Effector memory CD8-positive, alpha-beta T cell (primary cell): Measurements from ENCODE around the gene PITPNB.

Experiments
- ATAC-seq: fragments of 150-1000 bp; cut with Tn5 transposase; replicated peaks from 2 replicates; pipeline ENCODE4 v1.10.0; 2021; ENCODE audit warnings: mild to moderate bottlenecking, moderate library complexity
- DNase-seq, 3 experiments: peaks; one replicate each; pipeline ENCODE4 v3.0.0; 2021
- H3K27ac Mint-ChIP-seq, 2 donors: one replicate each; pipeline ENCODE4 v1.8.0; 2022; ENCODE audit warnings: mild to moderate bottlenecking in 2 of 2, mixed read lengths in 2 of 2, moderate library complexity in 2 of 2
- H3K27me3 Mint-ChIP-seq, 2 donors: one replicate each; pipeline ENCODE4 v1.8.0; 2022; ENCODE audit warnings: mixed read lengths in 2 of 2
- H3K36me3 Mint-ChIP-seq: one replicate; pipeline ENCODE4 v1.8.0; 2022; ENCODE audit warnings: mild to moderate bottlenecking, moderate library complexity, mixed read lengths; ENCODE audit not compliant: insufficient read depth
- H3K4me1 Mint-ChIP-seq, 2 donors: one replicate each; pipeline ENCODE4 v1.8.0; 2022; ENCODE audit warnings: low read depth in 2 of 2, mixed read lengths in 2 of 2
- H3K4me3 Mint-ChIP-seq, 2 donors: one replicate each; pipeline ENCODE4 v1.8.0; 2022; ENCODE audit warnings: mild to moderate bottlenecking in 2 of 2, mixed read lengths in 2 of 2, moderate library complexity in 2 of 2
- H3K9me3 Mint-ChIP-seq, 2 donors: one replicate each; pipeline ENCODE4 v1.8.0; 2022; ENCODE audit warnings: mixed read lengths in 2 of 2

The PITPNB gene

GRCh38 chr22:27935897-27936296 is 16.8 kb upstream of the PITPNB start:
- ATAC-seq, result no peak
- H3K4me1 Mint-ChIP-seq, result no peaks in the 10 kb centered on the region
- H3K9me3 Mint-ChIP-seq, result no peaks in the 10 kb centered on the region
- H3K36me3 Mint-ChIP-seq, result peaks cover 4% of the 10 kb centered on the region
- H3K4me3 Mint-ChIP-seq, result no peak overlapping the region
- DNase-seq, result no peak
- no peaks in the 10 kb centered on the region for H3K27me3 Mint-ChIP-seq
- H3K27ac Mint-ChIP-seq, result no peak overlapping the region

- H3K4me3 Mint-ChIP-seq, result no peak overlapping the region
- no peak overlapping the region for H3K27ac Mint-ChIP-seq
- H3K4me1 Mint-ChIP-seq, result peaks cover 0 to 3% of the 10 kb centered on the region in 2 donors
- no peak for ATAC-seq
- no peak for DNase-seq
- H3K27me3 Mint-ChIP-seq, result no peaks in the 10 kb centered on the region
- H3K36me3 Mint-ChIP-seq, result peaks cover 4% of the 10 kb centered on the region
- no peaks in the 10 kb centered on the region for H3K9me3 Mint-ChIP-seq
Observed at GRCh38 chr22:27934069-27934468, 15.0 kb upstream of the PITPNB start.

- no peak overlapping the region for H3K4me3 Mint-ChIP-seq
- peaks cover 0 to 3% of the 10 kb centered on the region in 2 donors for H3K4me1 Mint-ChIP-seq
- no peak overlapping the region for H3K27ac Mint-ChIP-seq
- peaks cover 4% of the 10 kb centered on the region for H3K36me3 Mint-ChIP-seq
- no peak for ATAC-seq
- H3K9me3 Mint-ChIP-seq, result no peaks in the 10 kb centered on the region
- H3K27me3 Mint-ChIP-seq, result no peaks in the 10 kb centered on the region
- no peak for DNase-seq
Observed at GRCh38 chr22:27933186-27933983, 14.3 kb upstream of the PITPNB start.

- H3K36me3 Mint-ChIP-seq, result peaks cover 3% of the 10 kb centered on the region
- no peak overlapping the region for H3K4me3 Mint-ChIP-seq
- H3K27ac Mint-ChIP-seq, result no peak overlapping the region
- H3K27me3 Mint-ChIP-seq, result no peaks in the 10 kb centered on the region
- DNase-seq (no peak), ATAC-seq (no peak)
- H3K4me1 Mint-ChIP-seq, result peaks cover 0 to 3% of the 10 kb centered on the region in 2 donors
- no peaks in the 10 kb centered on the region for H3K9me3 Mint-ChIP-seq
Observed at GRCh38 chr22:27930331-27931060, 11.4 kb upstream of the PITPNB start.

- Mint-ChIP-seq H3K36me3 (peaks cover 10% of the 10 kb centered on the region), H3K27ac (no peak overlapping the region), H3K4me1 (peaks cover 1 to 10% of the 10 kb centered on the region in 2 donors), H3K27me3 (no peaks in the 10 kb centered on the region), H3K4me3 (no peak overlapping the region), H3K9me3 (no peaks in the 10 kb centered on the region)
- ATAC-seq (no peak), DNase-seq (no peak)
Observed at GRCh38 chr22:27927608-27928007, 8.6 kb upstream of the PITPNB start.

DNA sequence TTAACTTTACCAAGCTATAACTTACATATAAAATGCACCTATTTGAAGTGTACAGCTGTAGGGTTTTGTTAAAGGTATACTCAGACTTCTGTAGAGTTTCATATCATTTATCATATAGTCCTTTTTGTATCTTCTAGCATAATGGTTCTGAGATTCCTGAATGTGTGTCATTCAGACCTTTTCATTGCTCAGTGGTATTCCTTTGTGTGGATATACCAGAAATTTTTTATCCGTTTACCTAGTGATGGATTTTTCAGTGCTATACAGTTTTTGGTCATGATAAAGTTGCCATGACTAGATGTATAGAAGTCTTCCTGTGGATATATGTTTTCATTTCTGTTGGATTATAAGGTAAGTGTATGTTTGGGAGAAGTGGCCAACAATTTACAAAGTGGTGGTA is 6.3 kb upstream of the PITPNB start:
- no peak for ATAC-seq
- no peak overlapping the region for H3K27ac Mint-ChIP-seq
- no peak for DNase-seq
- H3K4me3 Mint-ChIP-seq, result no peak overlapping the region
- peaks cover 13% of the 10 kb centered on the region for H3K36me3 Mint-ChIP-seq
- H3K9me3 Mint-ChIP-seq, result no peaks in the 10 kb centered on the region
- H3K27me3 Mint-ChIP-seq, result no peaks in the 10 kb centered on the region
- H3K4me1 Mint-ChIP-seq, result peaks cover 3 to 22% of the 10 kb centered on the region in 2 donors

GRCh38 chr22:27919942-27920755 is 1.1 kb upstream of the PITPNB start:
- peaks cover 32% of the 10 kb centered on the region for H3K36me3 Mint-ChIP-seq
- DNase-seq (peak in 1 of 3 experiments; percentile 3), ATAC-seq (peak; percentile 51)
- no peaks in the 10 kb centered on the region for H3K9me3 Mint-ChIP-seq
- H3K27me3 Mint-ChIP-seq, result no peaks in the 10 kb centered on the region
- peaks cover 29 to 60% of the 10 kb centered on the region in 2 donors for H3K4me1 Mint-ChIP-seq
- H3K4me3 Mint-ChIP-seq, result peak overlapping the region; percentile 94 to 97
- peak overlapping the region; percentile 98 for H3K27ac Mint-ChIP-seq

DNA sequence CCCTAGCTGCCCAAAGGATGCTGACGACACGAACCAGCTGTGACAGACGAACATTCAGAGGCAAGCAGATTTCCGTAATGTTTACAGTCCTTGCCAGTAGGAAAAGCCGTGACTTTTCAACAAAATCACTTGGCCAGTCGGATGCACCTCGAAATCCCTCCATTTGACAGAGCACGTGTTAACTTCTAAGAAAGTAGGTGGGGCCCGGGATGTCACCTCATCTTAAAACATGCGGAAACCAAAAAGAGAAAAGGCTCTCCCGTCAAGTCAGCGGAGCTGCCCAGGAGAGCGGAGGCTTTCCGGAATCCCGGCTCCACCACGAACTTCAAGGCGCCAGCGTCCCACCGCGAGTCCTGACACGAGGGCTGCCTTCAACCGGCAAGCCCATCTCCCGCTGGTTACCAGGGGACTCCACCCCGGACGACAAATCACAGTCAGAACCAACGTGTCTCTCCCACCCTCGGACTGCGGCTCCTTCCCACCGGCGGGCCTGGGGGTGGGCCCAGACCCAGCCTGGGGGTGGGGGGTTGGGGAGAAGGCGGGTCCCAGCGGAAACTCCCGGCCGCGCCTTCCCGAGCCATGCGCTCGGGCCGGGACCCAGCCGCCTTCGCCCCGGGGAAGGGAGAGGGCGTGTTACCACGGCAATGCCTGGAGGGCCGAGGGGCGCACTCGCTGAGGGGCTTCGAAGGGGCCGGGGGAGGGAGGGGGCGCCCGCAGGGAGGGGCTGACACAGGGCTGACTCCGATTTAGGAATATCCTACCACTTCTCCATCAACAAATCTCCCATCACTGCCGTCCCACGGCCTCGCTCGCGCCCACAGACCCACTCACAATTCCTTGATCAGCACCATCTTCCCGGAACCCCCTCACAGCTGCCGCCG is 475 bp downstream of the PITPNB start:
- Mint-ChIP-seq H3K4me3 (peak overlapping the region; percentile 94 to 97), H3K27ac (peak overlapping the region; percentile 98), H3K4me1 (peaks cover 35 to 69% of the 10 kb centered on the region in 2 donors), H3K27me3 (no peaks in the 10 kb centered on the region), H3K36me3 (peaks cover 31% of the 10 kb centered on the region), H3K9me3 (no peaks in the 10 kb centered on the region)
- ATAC-seq, result peak; percentile 23
- DNase-seq, result peak; percentile 27 to 36 (median 32)

GRCh38 chr22:27915986-27916385 is 3.1 kb downstream of the PITPNB start:
- ATAC-seq, result no peak
- no peaks in the 10 kb centered on the region for H3K27me3 Mint-ChIP-seq
- H3K9me3 Mint-ChIP-seq, result no peaks in the 10 kb centered on the region
- no peak overlapping the region for H3K4me3 Mint-ChIP-seq
- peaks cover 42 to 71% of the 10 kb centered on the region in 2 donors for H3K4me1 Mint-ChIP-seq
- peak overlapping the region in 1 of 2 donors; percentile 32 for H3K27ac Mint-ChIP-seq
- H3K36me3 Mint-ChIP-seq, result peaks cover 29% of the 10 kb centered on the region
- DNase-seq, result no peak

GRCh38 chr22:27913162-27913741 is 5.8 kb downstream of the PITPNB start:
- Mint-ChIP-seq H3K4me3 (no peak overlapping the region), H3K9me3 (no peaks in the 10 kb centered on the region), H3K36me3 (peaks cover 42% of the 10 kb centered on the region), H3K4me1 (peaks cover 28 to 53% of the 10 kb centered on the region in 2 donors), H3K27ac (peak overlapping the region; percentile 36 to 72), H3K27me3 (no peaks in the 10 kb centered on the region)
- ATAC-seq, result no peak
- DNase-seq, result no peak

DNA sequence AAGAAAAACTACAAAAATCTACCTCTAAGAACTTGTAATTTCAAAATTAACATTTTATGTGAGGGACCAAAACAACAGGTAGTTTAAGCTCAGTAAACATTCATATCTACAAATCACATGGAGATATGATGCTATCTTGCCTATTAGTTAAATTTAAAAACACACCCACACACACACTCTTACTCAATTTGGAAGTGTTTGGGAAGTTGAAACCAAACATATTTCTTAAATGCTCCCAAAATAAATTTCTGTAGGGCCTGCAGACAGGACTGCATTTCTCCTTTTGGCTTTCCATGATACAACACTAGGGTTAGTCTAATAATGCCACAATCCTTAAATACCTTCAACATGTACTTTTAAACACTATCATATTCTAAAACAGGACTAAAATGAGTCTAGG is 7.0 kb downstream of the PITPNB start:
- no peaks in the 10 kb centered on the region for H3K9me3 Mint-ChIP-seq
- DNase-seq (no peak), ATAC-seq (no peak)
- no peaks in the 10 kb centered on the region for H3K27me3 Mint-ChIP-seq
- no peak overlapping the region for H3K4me3 Mint-ChIP-seq
- H3K36me3 Mint-ChIP-seq, result peaks cover 38% of the 10 kb centered on the region
- peak overlapping the region; percentile 15 to 36 for H3K27ac Mint-ChIP-seq
- H3K4me1 Mint-ChIP-seq, result peaks cover 27 to 41% of the 10 kb centered on the region in 2 donors

DNA sequence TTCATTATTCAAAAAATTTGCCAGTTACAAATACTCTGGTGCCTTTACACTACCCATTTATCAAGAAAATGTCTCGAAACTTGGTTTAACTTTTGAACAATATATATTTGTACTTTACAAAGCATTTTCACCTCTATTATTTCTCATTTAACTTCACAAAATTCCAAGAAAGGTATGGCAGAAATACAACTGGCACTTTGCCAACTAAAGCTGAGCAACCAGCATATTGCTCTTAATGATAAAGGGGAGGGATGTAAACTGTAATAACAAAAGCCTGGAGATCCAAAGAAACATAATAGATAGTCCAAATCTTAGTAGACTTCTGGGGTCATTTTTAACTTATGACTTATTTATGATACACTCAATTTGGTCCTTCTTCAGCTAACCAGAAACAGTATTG is 7.7 kb downstream of the PITPNB start:
- H3K27ac Mint-ChIP-seq, result peak overlapping the region in 1 of 2 donors; percentile 26
- peaks cover 27 to 42% of the 10 kb centered on the region in 2 donors for H3K4me1 Mint-ChIP-seq
- no peak for ATAC-seq
- H3K36me3 Mint-ChIP-seq, result peaks cover 38% of the 10 kb centered on the region
- no peaks in the 10 kb centered on the region for H3K27me3 Mint-ChIP-seq
- DNase-seq, result no peak
- H3K4me3 Mint-ChIP-seq, result no peak overlapping the region
- H3K9me3 Mint-ChIP-seq, result no peaks in the 10 kb centered on the region
